Mesenchymal stem cell (in vitro differentiated cells and primary cell): Measurements from ENCODE around the gene TTC8.

Source experiments
- DNase-seq: peaks from one replicate; pipeline ENCODE4 v3.0.0-alpha.2; 2013
- H2AFZ ChIP-seq: one replicate; pipeline ENCODE4 v1.6.1; 2013; ENCODE audit warnings: low read depth, mild to moderate bottlenecking, control low read depth, inconsistent platforms, low read length, moderate library complexity
- H2AK5ac ChIP-seq: 2 replicates; pipeline ENCODE4 v1.6.1; 2013; ENCODE audit warnings: low read length, moderate library complexity, mild to moderate bottlenecking, inconsistent platforms; ENCODE audit not compliant: severe bottlenecking
- H2BK120ac ChIP-seq: one replicate; pipeline ENCODE4 v1.6.1; 2013; ENCODE audit warnings: low read depth, mild to moderate bottlenecking, inconsistent platforms, low read length, moderate library complexity
- H2BK12ac ChIP-seq, 2 experiments: one replicate each; pipeline ENCODE4 v1.6.1; 2013; ENCODE audit warnings: inconsistent platforms in 2 of 2, low read length in 2 of 2, mild to moderate bottlenecking in 2 of 2, moderate library complexity in 2 of 2, control low read depth in 1 of 2
- H2BK15ac ChIP-seq: one replicate; pipeline ENCODE4 v1.6.1; 2013; ENCODE audit warnings: mild to moderate bottlenecking, low read depth, inconsistent platforms; ENCODE audit not compliant: poor library complexity, severe bottlenecking
- H2BK5ac ChIP-seq: 2 replicates; pipeline ENCODE4 v1.6.1; 2013; ENCODE audit warnings: low read depth, mild to moderate bottlenecking, low read length, control low read depth, inconsistent platforms; ENCODE audit not compliant: poor library complexity, severe bottlenecking
- H3K14ac ChIP-seq, 2 experiments: one replicate each; pipeline ENCODE4 v1.6.1; 2013; ENCODE audit warnings: inconsistent platforms in 2 of 2, low read length in 2 of 2, control low read depth in 1 of 2, mild to moderate bottlenecking in 1 of 2, moderate library complexity in 1 of 2
- H3K18ac ChIP-seq, 2 experiments: one replicate each; pipeline ENCODE4 v1.6.1; 2013; ENCODE audit warnings: inconsistent platforms in 2 of 2, low read length in 2 of 2, control low read depth in 1 of 2, low read depth in 1 of 2, mild to moderate bottlenecking in 1 of 2
- H3K23ac ChIP-seq, 2 experiments: one replicate each; pipeline ENCODE4 v1.6.1; 2013; ENCODE audit warnings: inconsistent platforms in 2 of 2, low read length in 2 of 2, mild to moderate bottlenecking in 2 of 2, moderate library complexity in 2 of 2, control low read depth in 1 of 2
- H3K27ac ChIP-seq: 2 replicates; pipeline ENCODE4 v1.5.1; 2013; ENCODE audit warnings: mild to moderate bottlenecking, moderate library complexity, low read length, control low read depth, inconsistent platforms; ENCODE audit not compliant: poor library complexity, severe bottlenecking
- H3K27me3 ChIP-seq, 2 experiments: 2 replicates each; pipeline versions ENCODE4 v1.6.1 to v1.7.0; 2013; ENCODE audit warnings: low read length in 2 of 2, mild to moderate bottlenecking in 2 of 2, moderate library complexity in 2 of 2, control low read depth in 1 of 2, inconsistent platforms in 1 of 2; ENCODE audit not compliant: control insufficient read depth in 1 of 2, insufficient read depth in 1 of 2
- H3K36me3 ChIP-seq, 2 experiments: 2 replicates each; pipeline versions ENCODE4 v1.6.1 to v1.7.0; 2013; ENCODE audit warnings: low read length in 2 of 2, control low read depth in 1 of 2, inconsistent platforms in 1 of 2, low read depth in 1 of 2, mild to moderate bottlenecking in 1 of 2; ENCODE audit not compliant: insufficient read depth in 2 of 2, control insufficient read depth in 1 of 2
- H3K4ac ChIP-seq, 2 experiments: one replicate each; pipeline ENCODE4 v1.6.1; 2013; ENCODE audit warnings: inconsistent platforms in 2 of 2, low read length in 2 of 2, mild to moderate bottlenecking in 2 of 2, moderate library complexity in 2 of 2, control low read depth in 1 of 2, low read depth in 1 of 2
- H3K4me1 ChIP-seq: 2 replicates; pipeline ENCODE4 v1.6.1; 2013; ENCODE audit warnings: low read depth, low read length, control low read depth; ENCODE audit not compliant: control insufficient read depth, insufficient read depth
- H3K4me2 ChIP-seq: 2 replicates; pipeline ENCODE4 v1.6.1; 2013; ENCODE audit warnings: low read length, mild to moderate bottlenecking, inconsistent platforms; ENCODE audit not compliant: poor library complexity, severe bottlenecking
- H3K4me3 ChIP-seq, 2 experiments: 2 replicates each; pipeline versions ENCODE4 v1.5.1 to v1.7.0; 2013; ENCODE audit warnings: low read length in 2 of 2, mild to moderate bottlenecking in 2 of 2, control low read depth in 1 of 2, low read depth in 1 of 2; ENCODE audit not compliant: insufficient read depth in 1 of 2
- H3K79me1 ChIP-seq: replicated peaks from 2 replicates; pipeline ENCODE4 v1.6.1; 2013; ENCODE audit warnings: mild to moderate bottlenecking, control low read depth, low read length, inconsistent platforms; ENCODE audit not compliant: poor library complexity, severe bottlenecking
- H3K9ac ChIP-seq: 2 replicates; pipeline ENCODE4 v1.7.0; 2013; ENCODE audit warnings: mild to moderate bottlenecking, low read length, moderate library complexity
- H3K9me3 ChIP-seq: 2 replicates; pipeline ENCODE4 v1.7.0; 2013; ENCODE audit warnings: mild to moderate bottlenecking, low read length; ENCODE audit not compliant: control insufficient read depth
- H4K8ac ChIP-seq: one replicate; pipeline ENCODE4 v1.6.1; 2013; ENCODE audit warnings: inconsistent platforms, mild to moderate bottlenecking, low read length, moderate library complexity
- H4K91ac ChIP-seq: one replicate; pipeline ENCODE4 v1.6.1; 2013; ENCODE audit warnings: mild to moderate bottlenecking, low read length, inconsistent platforms
- WGBS: methylation state at CpG from one replicate; pipeline ENCODE4 v1.1.7; 2013; ENCODE audit warnings: mixed read lengths; 5-methylcytosine and 5-hydroxymethylcytosine counted together

The TTC8 gene

DNA sequence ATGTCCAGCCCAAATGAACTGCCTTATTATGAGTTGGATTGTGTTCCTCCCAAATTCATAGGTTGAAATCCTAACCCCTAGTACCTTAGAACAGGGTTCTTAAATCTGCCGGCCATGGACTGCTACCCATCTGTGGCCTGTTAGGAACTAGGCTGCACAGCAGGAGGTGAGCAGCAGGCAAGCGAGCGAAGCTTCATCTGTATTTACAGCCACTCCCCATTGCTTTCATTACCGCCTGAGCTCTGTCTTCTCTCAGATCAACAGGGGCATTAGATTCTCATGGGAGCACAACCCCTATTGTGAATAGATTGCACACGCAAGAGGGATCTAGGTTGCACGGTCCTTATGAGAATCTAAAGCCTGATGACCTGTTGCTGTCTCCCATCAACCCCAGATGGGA is 21.9 kb upstream of the TTC8 start:
- Histone ChIP-seq H3K4me3 (no peak overlapping the region), H3K27ac (no peak overlapping the region), H3K9me3 (peaks cover 4% of the 10 kb centered on the region), H3K18ac (no peak overlapping the region), H2BK120ac (no peak overlapping the region), H3K23ac (no peak overlapping the region), H3K9ac (no peak overlapping the region), H4K8ac (no peak overlapping the region), H3K14ac (no peak overlapping the region), H3K36me3 (no peaks in the 10 kb centered on the region), H2BK15ac (no peak overlapping the region), H3K27me3 (peaks cover 3 to 4% of the 10 kb centered on the region in 2 experiments), H4K91ac (no peak overlapping the region), H3K79me1 (no peaks in the 10 kb centered on the region), H2AFZ (no peak overlapping the region), H3K4me1 (no peaks in the 10 kb centered on the region), H2BK12ac (no peak overlapping the region), H3K4ac (no peak overlapping the region), H3K4me2 (no peak overlapping the region), H2BK5ac (no peak overlapping the region), H2AK5ac (no peak overlapping the region)
- 77% methylated on average over 6 of the region's 6 CpGs for WGBS
- no peak for DNase-seq

DNA sequence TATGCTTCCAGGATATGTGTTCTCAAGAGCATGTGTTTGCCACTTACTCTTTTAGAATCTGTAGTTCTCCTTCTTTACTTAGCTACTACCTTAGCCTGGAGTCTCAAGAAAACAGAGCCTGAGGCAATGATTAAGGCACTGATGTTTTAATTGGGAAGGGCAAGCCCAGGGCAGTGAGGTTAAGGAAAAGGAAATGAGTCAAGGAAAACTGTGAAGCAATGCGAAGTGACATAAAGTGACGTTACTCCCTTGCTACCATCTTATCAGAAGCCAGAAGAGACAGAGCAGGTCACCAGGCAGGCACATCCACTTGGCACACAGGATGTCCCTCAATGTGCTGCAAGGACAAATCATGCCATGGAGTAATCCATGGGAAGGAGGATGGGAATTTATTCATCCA is 20.4 kb upstream of the TTC8 start:
- H2BK120ac ChIP-seq = no peak overlapping the region
- peaks cover 11% of the 10 kb centered on the region for H3K9me3 ChIP-seq
- H2AK5ac ChIP-seq = no peak overlapping the region
- H3K79me1 ChIP-seq = no peaks in the 10 kb centered on the region
- no peak overlapping the region for H3K18ac ChIP-seq
- no peak overlapping the region for H4K8ac ChIP-seq
- H3K14ac ChIP-seq = no peak overlapping the region
- no peak overlapping the region for H2BK12ac ChIP-seq
- H3K23ac ChIP-seq = no peak overlapping the region
- H2BK15ac ChIP-seq = no peak overlapping the region
- H3K9ac ChIP-seq = no peak overlapping the region
- H3K4me3 ChIP-seq = no peak overlapping the region
- peaks cover 4% of the 10 kb centered on the region in 2 experiments for H3K27me3 ChIP-seq
- no peaks in the 10 kb centered on the region for H3K4me1 ChIP-seq
- H3K4ac ChIP-seq = no peak overlapping the region
- no peak overlapping the region for H4K91ac ChIP-seq
- no peak for DNase-seq
- no peak overlapping the region for H3K27ac ChIP-seq
- no peak overlapping the region for H3K4me2 ChIP-seq
- no peaks in the 10 kb centered on the region for H3K36me3 ChIP-seq
- no peak overlapping the region for H2AFZ ChIP-seq
- H2BK5ac ChIP-seq = no peak overlapping the region
- WGBS = 42% methylated on average over 2 of the region's 2 CpGs

DNA sequence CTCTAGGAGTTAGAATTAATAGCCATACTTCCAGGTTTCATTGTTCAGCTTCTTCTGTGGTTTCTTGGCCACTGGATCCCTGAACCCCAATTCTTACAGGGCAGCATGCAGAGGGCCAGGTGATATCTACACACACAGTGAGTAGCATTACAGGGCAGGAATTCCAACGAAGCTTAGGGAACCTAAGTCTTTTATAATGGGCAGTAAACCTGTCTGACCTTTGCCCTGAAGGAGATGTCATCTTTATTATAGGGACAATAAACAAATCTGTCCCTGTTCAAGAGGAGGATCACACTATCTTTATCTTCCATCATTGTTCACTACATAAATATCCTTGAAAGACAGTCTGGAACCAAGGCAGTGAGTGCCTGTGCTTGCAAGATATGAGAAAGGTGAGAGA is 20.0 kb upstream of the TTC8 start:
- H3K4ac ChIP-seq = no peak overlapping the region
- H2AK5ac ChIP-seq = no peak overlapping the region
- H3K23ac ChIP-seq = no peak overlapping the region
- H3K27ac ChIP-seq = no peak overlapping the region
- H4K8ac ChIP-seq = no peak overlapping the region
- H3K4me3 ChIP-seq = no peak overlapping the region
- no peak overlapping the region for H3K4me2 ChIP-seq
- H3K18ac ChIP-seq = no peak overlapping the region
- H3K27me3 ChIP-seq = peaks cover 4% of the 10 kb centered on the region in 2 experiments
- no peaks in the 10 kb centered on the region for H3K4me1 ChIP-seq
- peaks cover 15% of the 10 kb centered on the region for H3K9me3 ChIP-seq
- H2BK12ac ChIP-seq = no peak overlapping the region
- no peak overlapping the region for H3K9ac ChIP-seq
- no peak overlapping the region for H3K14ac ChIP-seq
- no peak overlapping the region for H2AFZ ChIP-seq
- DNase-seq = no peak
- no peak overlapping the region for H2BK15ac ChIP-seq
- H3K79me1 ChIP-seq = no peaks in the 10 kb centered on the region
- 50% methylated on average over 1 of the region's 1 CpG for WGBS
- H2BK120ac ChIP-seq = no peak overlapping the region
- no peaks in the 10 kb centered on the region for H3K36me3 ChIP-seq
- H4K91ac ChIP-seq = no peak overlapping the region
- H2BK5ac ChIP-seq = no peak overlapping the region

DNA sequence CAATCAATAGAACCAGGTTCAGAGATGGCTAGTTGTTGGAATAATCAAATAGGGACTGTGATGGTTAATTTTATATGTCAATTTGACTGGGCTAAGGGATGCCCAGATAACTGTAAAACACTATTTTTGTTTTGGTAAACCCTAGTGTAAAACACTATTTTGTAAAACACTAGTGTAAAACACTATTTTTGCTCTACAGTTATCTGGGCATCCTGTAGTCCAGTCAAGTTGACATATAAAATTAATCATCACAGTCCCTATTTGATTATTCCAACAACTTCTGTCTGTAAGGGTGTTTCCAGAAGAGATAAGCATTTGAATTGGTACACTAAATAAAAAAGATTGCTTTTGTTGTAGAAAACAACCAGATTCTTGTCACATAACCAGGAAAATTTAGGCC is 16.1 kb upstream of the TTC8 start:
- Histone ChIP-seq H2BK12ac (no peak overlapping the region), H3K23ac (no peak overlapping the region), H2BK15ac (no peak overlapping the region), H4K91ac (no peak overlapping the region), H3K4me1 (no peaks in the 10 kb centered on the region), H2BK120ac (no peak overlapping the region), H3K27ac (no peak overlapping the region), H3K9me3 (peaks cover 17% of the 10 kb centered on the region), H3K4ac (no peak overlapping the region), H2BK5ac (no peak overlapping the region), H2AFZ (no peak overlapping the region), H4K8ac (no peak overlapping the region), H3K14ac (no peak overlapping the region), H3K9ac (no peak overlapping the region), H3K79me1 (no peaks in the 10 kb centered on the region), H3K36me3 (no peaks in the 10 kb centered on the region), H2AK5ac (no peak overlapping the region), H3K18ac (no peak overlapping the region), H3K4me2 (no peak overlapping the region), H3K4me3 (no peak overlapping the region), H3K27me3 (peaks cover 0 to 8% of the 10 kb centered on the region in 2 experiments)
- no peak for DNase-seq
